Left hindlimb (tissue), 1 donor: ENCODE results near the gene APBB2.
"Not testable (repeated sequence)": the region's sequence is repeated elsewhere in the genome, so short reads cannot be mapped to it uniquely, and the experiment has no call there.

ENCODE experiments used
- DNase-seq: peaks from one replicate; pipeline ENCODE4 v3.0.0-alpha.2; 2018

APBB2 gene

DNA sequence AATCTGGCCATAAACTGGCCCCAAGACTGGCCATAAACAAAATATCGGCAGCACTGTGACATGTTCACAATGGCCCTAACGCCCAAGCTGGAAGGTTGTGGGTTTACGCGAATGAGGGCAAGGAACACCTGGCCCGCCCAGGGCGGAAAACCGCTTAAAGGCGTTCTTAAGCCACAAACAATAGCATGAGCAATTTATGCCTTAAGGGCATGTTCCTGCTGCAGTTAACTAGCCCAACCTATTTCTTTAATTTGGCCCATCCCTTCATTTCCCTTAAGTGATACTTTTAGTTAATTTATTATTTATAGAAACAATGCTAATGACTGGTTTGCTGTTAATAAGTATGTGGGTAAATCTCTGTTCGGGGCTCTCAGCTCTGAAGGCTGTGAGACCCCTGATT is 154.9 kb downstream of the APBB2 start:
- DNase-seq: not testable (repeated sequence)

DNA sequence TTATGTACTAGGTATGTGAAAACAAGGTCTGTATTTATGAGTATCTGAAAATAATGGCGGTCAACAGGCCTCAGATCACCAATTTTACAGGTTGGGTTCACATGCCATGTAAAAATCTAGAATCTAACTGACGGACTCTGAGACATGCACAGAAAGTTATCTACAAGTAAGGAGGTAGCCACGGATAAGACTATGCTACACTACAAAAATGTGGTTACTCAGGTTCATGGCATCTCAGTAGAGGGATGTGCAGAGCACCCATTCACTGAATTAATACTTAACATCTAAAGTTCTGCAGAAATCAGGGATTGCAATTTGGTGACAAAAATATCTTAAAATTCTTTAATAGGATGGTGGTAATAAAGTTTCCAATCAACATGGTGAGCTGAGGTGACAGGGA is 155.9 kb downstream of the APBB2 start:
- DNase-seq: no peak

DNA sequence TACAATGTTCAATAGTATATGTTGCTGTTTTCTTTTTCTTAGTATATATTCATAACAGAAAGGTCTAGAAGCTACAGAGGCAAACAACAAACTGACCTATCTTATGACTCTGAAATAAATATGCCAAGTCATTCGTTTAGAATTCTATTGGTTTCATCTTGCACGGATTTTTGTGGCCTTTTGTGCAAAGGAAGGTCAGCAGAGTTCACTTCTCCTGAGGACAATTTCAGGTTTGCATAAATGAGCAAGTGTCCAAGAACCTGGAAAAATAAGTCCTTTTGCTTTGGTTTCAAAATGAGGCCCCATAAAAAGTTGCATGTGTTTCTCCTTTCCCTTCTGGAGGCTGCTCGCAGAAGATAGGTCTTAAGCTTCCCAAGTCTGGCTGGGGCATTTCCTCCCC is 156.9 kb downstream of the APBB2 start:
- no peak for DNase-seq

DNA sequence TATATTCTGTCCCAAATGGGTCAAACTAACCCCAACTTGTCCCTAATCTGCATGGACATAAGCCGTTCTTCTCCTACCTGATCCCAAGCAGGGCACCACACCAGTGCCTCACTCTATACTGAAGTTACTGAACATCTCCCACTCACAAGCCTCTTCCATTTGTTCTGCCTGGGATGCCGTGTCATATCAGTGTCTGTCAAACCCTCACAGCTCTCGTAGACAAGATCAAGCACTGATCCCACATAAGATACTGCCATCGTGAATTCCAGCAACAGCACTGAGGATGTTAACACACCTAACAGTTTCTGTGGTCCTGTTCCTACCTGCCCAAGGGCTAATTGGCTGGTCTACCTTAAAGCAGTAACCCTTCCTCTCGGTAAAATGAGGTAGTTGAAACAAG is 162.1 kb downstream of the APBB2 start:
- DNase-seq: no peak

DNA sequence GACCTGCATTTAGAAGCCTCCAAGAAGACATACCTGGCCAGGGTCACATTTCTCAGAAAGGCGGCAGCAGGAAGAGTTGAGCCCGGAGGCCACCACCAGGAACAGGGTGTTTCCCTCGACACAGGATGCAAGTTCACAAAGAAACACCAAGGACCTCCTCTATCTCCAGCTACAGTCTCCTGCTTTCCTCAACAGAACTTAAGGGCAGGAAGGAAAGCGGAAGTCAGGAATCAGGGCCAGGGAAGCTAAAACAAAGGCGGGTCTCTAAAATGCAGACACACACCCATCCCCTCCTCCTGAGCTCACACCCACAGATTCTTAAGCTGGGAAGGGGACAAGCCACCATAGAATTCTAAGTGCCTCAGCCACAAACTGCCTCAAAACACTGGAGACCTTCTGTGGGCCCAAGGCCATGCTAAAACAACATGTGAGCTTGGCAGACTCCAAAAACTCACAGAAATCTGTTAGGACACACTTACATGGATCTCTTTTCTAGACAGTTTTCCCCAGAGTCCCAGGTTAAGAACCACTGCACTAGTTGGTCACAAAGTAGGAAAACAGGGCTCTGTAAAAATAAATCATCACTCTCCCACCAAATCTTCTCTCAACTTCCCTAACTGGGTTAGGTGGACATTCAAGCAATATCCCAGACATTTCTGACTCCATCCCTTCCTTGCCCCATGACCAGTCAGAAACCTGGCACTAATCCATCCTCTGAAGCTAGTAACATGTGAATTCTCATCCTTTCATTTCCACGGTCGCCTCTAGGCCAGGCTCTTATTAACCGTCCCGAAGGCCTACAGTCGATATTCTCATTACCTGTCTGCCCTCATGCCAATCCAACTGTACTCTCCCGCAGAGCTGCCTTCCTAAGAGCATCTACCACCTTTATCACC is 163.2 kb downstream of the APBB2 start:
- DNase-seq: no peak

DNA sequence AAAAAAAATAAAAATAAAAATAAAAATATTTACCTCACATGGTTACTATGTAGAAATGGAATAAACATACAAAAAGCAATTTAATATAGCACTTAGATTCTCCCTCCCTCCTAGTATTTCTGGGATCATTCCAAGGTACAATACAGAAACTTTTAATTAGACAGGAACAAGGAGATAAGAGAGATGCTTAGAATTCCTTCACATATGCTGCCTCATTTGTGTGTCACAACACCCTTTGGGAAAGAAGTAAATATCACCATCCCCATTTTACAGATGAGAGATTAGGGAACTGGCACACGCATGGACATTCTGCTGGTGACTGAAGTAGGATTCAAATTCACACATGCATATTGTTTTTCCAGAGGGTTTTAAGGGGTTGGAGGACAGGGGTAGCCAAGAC is 164.2 kb downstream of the APBB2 start:
- no peak for DNase-seq

DNA sequence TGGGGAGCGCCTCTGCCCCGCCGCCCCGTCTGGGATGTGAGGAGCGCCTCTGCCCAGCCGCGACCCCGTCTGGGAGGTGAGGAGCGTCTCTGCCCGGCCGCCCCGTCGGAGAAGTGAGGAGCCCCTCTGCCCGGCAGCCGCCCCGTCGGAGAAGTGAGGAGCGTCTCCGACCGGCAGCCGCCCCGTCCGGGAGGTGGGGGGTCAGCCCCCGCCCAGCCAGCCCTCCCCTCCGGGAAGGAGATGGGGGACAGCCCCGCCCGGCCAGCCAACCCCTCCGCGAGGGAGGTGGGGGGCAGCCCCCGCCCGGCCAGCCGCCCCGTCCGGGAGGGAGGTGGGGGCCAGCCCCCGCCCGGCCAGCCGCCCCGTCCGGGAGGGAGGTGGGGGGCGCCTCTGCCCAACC is 165.2 kb downstream of the APBB2 start:
- not testable (repeated sequence) for DNase-seq

DNA sequence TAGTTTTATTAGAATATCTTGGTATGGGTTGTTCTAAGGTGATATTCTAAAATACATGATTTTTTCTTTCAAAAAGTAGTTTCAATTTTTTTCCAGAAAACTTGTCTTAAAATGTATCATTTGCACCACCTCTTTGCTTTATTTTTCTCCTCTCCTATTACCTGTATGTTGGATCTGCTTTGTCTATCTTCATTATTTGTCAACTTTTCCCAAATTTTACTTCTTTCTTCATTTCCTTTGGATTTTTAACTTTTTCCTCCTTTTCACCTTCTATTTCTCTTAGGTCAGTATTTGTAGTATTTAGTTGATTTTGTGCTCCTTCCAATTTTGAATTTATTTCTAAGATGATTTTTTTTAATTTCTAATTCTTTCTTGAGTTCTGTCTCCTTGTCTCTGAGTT is 169.6 kb downstream of the APBB2 start:
- no peak for DNase-seq

DNA sequence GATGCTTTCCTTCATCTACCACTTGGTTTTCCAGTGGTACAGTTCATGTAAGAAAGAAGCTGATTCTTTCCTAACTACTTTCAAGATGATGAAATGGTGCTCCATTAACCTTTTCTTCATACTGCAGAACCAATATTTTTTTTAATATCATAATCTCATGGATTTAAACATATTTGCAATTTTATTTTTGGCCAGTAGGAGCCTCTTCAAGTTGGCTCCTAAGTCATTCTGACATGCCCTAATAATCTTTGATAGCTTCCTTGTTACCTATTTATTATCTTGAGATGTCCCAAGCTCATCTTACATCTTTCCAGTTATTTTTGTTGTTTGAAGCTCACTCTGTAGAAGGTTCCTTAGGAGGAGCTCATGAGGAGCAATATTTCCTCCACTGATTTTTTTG is 170.2 kb downstream of the APBB2 start:
- DNase-seq: no peak

DNA sequence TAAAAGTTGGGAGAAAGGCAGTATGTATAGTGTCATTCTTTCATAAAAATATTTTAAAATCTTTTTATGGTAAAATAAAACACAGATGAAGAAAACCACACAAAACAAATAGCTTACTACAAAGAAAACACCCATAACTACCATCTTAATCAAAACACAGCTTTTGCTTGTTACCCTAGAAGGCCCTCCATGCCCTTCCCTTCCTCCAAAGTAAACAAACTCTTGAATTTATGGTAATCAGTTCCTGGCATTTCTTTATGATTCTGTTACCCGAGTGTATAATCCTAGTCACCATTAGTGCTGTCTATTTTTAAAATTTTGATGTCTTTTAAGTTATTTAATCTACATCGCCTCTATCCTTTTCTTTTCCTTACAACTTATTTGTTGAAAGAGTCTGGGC is 170.9 kb downstream of the APBB2 start:
- DNase-seq: no peak

DNA sequence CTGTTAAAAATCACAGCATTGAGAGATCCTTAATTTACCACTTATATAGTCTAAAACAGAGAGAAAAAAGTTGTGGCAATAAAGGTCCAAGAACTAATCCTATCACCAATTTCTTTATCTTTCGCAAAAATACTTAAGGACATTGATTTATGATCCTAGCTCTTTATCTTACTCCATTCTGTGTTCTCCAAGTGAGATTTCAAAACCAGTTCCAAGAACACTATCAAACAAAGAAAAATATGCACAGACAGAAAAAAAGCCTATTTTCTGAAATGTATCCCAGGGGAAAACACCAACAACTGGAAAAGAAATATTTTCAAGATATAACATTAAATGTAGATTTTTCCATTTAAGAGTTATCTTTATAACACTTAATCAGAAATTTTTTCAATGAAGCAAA is 172.8 kb downstream of the APBB2 start:
- DNase-seq: no peak

DNA sequence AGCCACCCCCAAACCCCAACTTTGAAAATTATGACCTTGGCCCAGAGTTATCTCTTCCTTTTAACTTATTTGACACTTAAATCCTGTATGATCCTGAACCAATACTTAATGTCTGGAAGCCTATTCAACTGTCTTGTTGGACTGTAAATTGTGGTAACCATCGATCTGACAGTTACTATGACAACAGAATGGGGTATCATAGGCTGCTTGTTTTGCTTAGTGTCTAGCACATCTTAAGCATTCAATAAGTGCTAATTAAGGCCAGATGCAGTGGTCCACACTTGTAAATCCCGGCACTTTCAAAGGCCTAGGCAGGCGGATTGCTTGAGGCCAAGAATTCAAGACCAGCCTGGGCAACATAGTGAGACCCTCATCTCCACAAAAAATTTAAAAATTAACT is 175.0 kb downstream of the APBB2 start:
- DNase-seq: no peak

DNA sequence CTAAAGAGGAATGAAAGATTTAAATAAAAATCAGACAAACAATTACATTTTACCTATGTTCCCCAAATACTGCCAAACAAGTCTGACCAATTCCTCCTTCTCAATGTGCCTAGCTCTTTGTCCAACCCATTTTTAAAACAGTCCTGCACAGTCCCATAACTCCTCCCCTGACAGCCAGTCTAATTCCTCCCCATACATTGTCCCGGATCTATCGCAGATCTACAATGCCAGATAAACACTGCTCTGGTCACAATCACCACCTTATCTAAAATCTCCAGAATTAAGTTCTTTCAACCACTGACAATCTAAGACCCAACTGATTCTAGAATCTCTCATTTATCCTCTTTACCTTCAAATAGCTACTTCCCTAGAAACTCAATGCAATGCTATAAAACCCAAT is 176.0 kb downstream of the APBB2 start:
- DNase-seq: no peak

DNA sequence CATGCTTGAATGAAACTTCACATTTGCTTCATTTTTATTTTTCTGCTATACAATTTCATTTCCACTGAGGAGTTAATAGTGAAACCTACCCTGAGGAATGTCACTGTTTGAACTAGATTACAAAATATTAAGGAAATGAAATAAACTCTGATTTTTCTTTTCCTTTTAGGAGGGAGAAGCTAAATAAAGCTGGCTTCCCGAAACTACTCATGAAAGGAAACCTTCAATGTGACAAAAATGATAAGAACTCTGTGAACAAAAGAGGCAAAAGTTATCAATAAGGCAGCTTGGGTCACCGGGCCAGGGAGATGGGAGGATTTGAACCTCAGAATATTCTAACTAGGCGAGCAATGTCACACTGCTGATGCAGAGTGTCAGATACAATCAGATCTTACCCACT is 185.2 kb downstream of the APBB2 start:
- no peak for DNase-seq

DNA sequence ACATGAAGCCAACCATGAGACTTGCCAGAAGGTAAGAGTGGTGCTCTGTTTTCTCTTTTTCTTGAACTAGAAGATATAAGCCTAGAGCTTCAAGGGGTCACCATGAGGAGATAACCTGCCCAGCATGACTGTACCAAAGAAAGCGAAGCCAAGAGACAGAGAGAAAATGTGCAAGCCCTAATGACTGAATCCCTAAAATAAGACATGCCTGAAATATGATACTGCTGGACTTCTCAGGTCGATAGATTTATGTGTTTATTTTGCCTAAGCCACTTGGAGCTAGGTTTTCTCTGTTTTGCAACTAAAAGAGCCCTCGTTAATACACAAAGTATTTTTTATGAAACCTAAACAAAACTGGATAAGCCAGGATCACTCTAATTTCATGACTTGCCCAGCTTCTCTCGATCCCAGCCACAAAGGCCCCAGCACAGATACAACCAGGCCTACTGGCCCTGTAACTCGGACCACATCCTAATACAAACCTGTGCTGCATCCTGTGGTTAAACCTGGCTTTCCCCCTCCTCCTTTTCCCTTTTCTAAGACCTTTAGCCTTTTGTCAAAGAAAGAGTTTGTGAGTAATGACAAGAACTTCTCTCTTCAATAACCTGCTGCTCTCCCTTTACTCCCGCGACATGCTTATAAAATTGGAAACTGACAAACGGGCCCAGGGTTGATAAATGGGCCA is 185.8 kb downstream of the APBB2 start:
- DNase-seq: no peak

DNA sequence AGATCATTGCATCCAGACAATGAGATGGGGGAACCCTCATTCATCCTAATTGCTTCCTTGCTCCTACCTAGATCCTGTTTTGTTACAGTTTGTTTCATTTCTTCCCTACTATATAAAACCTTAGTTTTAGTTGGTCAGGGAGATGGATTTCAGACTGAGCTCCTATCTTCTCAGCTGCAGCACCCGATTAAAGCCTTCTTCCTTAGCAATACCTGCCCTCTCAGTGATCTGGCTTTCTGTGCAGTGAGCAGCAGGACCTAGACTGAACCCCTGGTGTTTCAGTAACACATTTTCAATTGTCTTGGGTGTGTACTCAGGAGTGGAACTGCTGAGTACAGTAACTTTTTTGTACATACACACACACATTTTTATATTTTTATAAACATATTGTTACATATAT is 187.4 kb downstream of the APBB2 start:
- no peak for DNase-seq

DNA sequence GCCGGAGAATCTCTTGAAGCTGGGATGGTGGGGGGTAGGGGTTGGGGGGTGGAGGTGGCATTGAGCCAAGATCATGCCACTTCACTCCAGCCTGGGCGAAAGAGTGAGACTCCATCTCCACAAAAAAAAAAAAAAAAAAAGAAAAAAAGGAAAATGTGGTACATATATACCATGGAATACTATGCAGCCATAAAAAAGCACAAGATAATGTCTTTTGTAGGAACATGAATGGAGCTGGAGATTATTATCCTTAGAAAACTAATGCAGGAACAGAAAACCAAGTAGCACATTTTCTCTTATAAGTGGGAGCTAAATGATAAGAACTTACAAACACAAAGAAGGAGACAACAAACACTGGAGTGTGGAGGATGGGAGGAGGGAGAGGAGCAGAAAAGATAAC is 188.5 kb downstream of the APBB2 start:
- no peak for DNase-seq

DNA sequence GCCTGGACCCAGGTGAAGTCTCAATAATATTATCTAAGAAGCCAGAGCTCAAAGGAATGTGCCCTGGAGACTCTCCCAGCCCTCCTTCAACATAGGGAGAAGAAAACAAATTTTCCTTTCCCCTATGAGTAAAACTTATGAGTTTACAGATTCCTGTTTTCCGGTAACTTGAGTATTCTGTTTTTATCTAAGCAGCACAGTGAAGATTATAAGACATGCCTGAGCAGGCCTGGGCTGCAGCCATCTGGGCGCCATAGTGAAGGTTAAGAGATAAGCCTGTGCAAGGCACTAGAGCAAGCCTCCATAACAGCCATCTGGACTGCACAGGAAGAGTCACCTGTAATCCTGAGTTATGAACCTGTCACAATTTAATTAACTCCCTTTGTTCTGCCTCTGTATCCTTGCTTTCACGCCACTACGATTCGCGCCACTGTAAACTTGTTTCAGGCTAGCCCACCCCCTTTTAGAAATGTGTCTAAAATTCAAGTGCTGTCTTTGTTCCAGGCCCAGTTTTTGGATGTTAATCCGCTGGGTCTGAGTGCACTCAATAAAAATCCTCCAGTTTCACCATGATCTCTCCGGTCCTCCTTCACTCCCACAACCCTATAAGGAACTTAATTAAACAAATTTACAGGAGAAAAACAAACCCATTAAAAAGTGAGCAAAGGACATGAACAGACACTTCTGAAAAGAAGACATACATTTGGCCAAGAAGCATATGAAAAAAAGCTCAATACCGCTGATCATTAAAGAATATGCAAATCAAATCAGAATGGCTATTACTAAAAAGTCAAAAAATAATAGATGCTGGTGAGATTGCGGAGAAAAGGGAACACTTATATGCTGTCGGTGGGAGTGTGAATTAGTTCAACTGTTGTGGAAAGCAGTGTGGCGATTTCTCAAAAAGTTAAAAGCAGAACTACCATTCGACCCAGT is 189.5 kb downstream of the APBB2 start:
- no peak for DNase-seq

DNA sequence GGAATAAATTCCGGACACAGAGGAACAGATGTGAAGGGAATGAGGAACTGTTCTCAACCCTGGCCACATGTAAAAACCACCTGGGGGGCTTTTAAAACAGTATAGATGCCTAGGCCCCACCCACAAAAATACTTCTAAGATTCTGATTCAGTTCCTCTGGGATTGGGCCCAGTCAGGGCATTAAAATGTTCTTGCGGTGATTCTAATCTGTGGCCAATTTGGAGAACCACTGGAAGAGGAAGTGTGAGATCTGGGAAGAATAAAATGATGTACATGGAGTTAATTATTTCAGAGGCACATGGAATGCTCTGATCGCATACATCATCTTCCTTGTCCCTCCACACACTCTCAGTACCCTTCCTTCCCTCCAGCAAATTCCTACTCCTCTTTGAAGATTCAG is 192.2 kb downstream of the APBB2 start:
- DNase-seq: no peak

DNA sequence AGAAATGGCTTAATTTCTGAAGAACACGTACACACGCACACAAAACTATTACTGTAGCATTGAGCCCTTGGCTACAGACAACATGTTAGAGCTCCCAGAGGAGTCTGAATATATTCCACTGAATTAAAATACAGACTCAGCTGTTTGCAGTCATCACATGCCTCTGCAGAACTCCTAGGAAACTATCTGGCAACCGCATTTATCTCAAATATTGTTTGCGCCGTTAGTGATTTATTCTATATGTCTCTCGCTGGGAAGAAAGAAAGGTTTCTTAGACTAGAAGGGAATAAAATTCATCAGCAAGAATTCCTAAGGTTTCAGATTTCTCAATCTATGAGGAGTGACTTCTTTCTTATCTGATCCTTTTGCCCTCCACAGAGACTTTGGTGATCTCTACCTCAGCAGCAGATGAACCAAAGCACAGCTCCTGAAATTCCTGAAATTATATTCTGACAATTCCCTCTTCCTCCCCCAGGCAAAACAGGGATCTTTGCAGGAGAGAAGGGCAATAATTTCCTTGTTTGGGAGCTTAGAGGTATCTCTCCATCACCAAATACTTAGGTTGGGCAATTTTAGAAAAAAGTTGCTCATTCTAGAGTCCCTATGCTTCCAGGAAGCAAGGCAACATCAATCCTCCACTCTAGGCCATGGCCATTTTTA is 199.2 kb downstream of the APBB2 start:
- no peak for DNase-seq

DNA sequence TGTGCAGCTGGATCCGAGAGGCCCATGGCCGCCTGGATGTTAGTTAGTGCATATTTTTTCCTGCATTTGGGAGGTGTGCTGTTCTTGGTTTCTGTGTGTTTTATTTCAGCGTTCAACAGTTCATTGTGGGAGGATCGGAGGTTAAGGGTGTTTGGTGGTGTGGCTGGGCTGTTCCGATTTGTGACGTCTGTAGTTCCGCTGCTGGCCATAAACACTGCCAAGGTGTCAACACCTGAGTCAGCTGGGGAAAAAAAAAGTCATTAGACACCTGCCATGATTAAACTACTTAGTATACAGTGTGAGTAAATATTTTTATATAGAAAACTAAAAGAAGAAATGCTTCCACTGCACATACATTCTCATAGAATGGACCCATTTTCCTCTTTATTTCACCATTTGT is 200.2 kb downstream of the APBB2 start:
- no peak for DNase-seq

DNA sequence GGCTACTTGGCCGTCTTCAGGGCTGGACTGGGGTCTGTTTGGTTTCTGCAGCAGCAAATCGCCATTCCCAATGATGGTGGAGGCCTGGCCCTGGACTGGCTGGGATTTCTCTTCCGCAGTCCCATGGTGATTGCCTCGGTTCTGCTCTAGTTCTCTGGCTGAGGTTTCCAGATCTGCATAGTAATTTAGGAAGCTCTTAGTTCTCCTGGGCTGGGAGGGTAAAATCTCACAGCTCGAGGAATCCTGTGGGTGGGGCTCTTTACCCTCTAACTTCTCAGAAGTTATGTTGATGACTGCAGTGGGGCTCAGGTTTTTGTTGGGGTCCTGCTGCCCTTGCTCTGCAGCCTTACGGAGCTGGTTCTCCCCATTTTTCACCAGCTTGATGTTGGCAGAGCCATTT is 200.6 kb downstream of the APBB2 start:
- no peak for DNase-seq

DNA sequence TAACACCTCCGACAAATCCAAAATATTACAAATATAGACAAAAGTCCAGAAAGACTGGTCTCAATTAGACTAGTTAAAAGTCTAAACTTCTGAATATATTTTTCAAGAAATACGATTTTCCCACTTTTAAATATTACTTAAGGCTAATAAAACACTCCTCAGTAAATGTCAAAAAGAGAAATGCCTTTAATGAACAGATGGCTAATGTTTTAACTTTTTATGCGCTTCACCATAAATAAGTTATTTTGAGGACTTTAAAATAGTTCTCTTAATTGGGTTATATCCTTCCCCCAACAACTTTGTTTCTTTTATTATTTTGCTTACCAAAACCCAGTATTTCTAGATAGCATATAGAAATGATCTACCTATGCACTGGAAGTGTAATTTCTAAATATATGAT is 201.4 kb downstream of the APBB2 start:
- DNase-seq: no peak
